Thoracic aorta (tissue), 2 donors: ENCODE data around the gene CCDC187. TPM values are rescaled to one million over a fixed set of nuclear protein-coding genes. Genes with fewer than 3 reads are reported as not detected.

Source experiments
- ATAC-seq: fragments of 150-250 bp; one replicate; pipeline ENCODE4 v1.8.0; 2017; ENCODE audit warnings: low read depth; ENCODE audit not compliant: insufficient number of reproducible peaks, low FRiP score
- DNase-seq: peaks from one replicate; pipeline ENCODE4 v3.0.0-alpha.2; 2020; ENCODE audit warnings: low spot score
- H3K27ac ChIP-seq, 2 donors: fragments of 200-600 bp; sonication (generic); 1 replicate in 1 of 2; 2 replicates in 1 of 2; pipeline ENCODE4 v1.5.1; 2016; ENCODE audit warnings: mild to moderate bottlenecking in 2 of 2, moderate library complexity in 2 of 2
- H3K27me3 ChIP-seq: fragments of 200-600 bp; sonication (generic); replicated peaks from 2 replicates; pipeline ENCODE4 v1.6.0; 2016; ENCODE audit warnings: mild to moderate bottlenecking; ENCODE audit not compliant: insufficient read depth
- H3K36me3 ChIP-seq: fragments of 200-600 bp; sonication (generic); one replicate; pipeline ENCODE4 v1.5.1; 2016
- H3K4me1 ChIP-seq, 2 donors: fragments of 200-600 bp; sonication (generic); 1 replicate in 1 of 2; 2 replicates in 1 of 2; pipeline versions ENCODE4 v1.5.1 to v1.6.0; 2016; ENCODE audit warnings: low read depth in 2 of 2, mild to moderate bottlenecking in 1 of 2; ENCODE audit not compliant: control insufficient read depth in 1 of 2
- H3K4me3 ChIP-seq: fragments of 200-600 bp; sonication (generic); 2 replicates; pipeline ENCODE4 v1.5.1; 2016; ENCODE audit warnings: mild to moderate bottlenecking
- H3K9me3 ChIP-seq: fragments of 200-600 bp; sonication (generic); 2 replicates; pipeline ENCODE4 v1.5.1; 2016
- CTCF ChIP-seq: fragments of 200-600 bp; sonication (generic); IDR thresholded peaks from one replicate; pipeline ENCODE4 v1.5.1; 2019; ENCODE audit warnings: antibody characterized with exemption
- total RNA-seq, 2 donors: library from RNA; depleted of rRNA; stranded (reverse); fragments of >200 nt; gene quantifications; one replicate each; pipeline versions ENCODE4 v1.1.0 to v1.2.3, GENCODE V29; 2016

CCDC187 gene
- total RNA-seq, 2 donors from 2014 or later: not detected

- ATAC-seq (no peak), DNase-seq (no peak)
- Histone ChIP-seq H3K4me1 (no peaks in the 10 kb centered on the region), H3K4me3 (no peak overlapping the region), H3K27me3 (peaks cover 20% of the 10 kb centered on the region), H3K36me3 (no peaks in the 10 kb centered on the region), H3K9me3 (no peaks in the 10 kb centered on the region), H3K27ac (no peak overlapping the region)
- TF ChIP-seq CTCF: no peak
Observed at GRCh38 chr9:136203408-136204144, 100.3 kb downstream of the CCDC187 start.

- Histone ChIP-seq H3K27me3 (peaks cover 20% of the 10 kb centered on the region), H3K4me1 (no peaks in the 10 kb centered on the region), H3K4me3 (no peak overlapping the region), H3K9me3 (no peaks in the 10 kb centered on the region), H3K36me3 (no peaks in the 10 kb centered on the region), H3K27ac (no peak overlapping the region)
- ATAC-seq: no peak
- no peak for DNase-seq
- no peak for TF ChIP-seq CTCF
Observed at GRCh38 chr9:136202454-136203407, 101.2 kb downstream of the CCDC187 start.

- H3K4me3 ChIP-seq: no peak overlapping the region
- no peaks in the 10 kb centered on the region for H3K36me3 ChIP-seq
- H3K4me1 ChIP-seq: no peaks in the 10 kb centered on the region
- ATAC-seq (no peak), DNase-seq (no peak)
- no peak for TF ChIP-seq CTCF
- peaks cover 26% of the 10 kb centered on the region for H3K27me3 ChIP-seq
- no peak overlapping the region for H3K27ac ChIP-seq
- H3K9me3 ChIP-seq: no peaks in the 10 kb centered on the region
Observed at GRCh38 chr9:136201609-136202453, 102.1 kb downstream of the CCDC187 start.

- Histone ChIP-seq H3K4me1 (no peaks in the 10 kb centered on the region), H3K36me3 (no peaks in the 10 kb centered on the region), H3K27me3 (peaks cover 27% of the 10 kb centered on the region), H3K9me3 (no peaks in the 10 kb centered on the region), H3K4me3 (no peak overlapping the region), H3K27ac (no peak overlapping the region)
- no peak for TF ChIP-seq CTCF
- ATAC-seq: no peak
- DNase-seq: no peak
Observed at GRCh38 chr9:136201174-136201573, 102.7 kb downstream of the CCDC187 start.
